HepG2 (cell line): ENCODE results near the gene ATP6V1C2. TPM values are rescaled to one million over a fixed set of nuclear protein-coding genes. Genes with fewer than 3 reads are reported as not detected.
"Not testable (repeated sequence)": the region's sequence is repeated elsewhere in the genome, so short reads cannot be mapped to it uniquely, and the experiment has no call there.

Source experiments
- ATAC-seq: fragments of 200-7000 bp; cut with Tn5 transposase; 3 replicates; pipeline ENCODE4 v1.9.1; 2020; ENCODE audit warnings: mild to moderate bottlenecking, moderate library complexity
- BruUV-seq: library from RNA; stranded (reverse); fragments of 400-500 nt; replicated peaks from 2 replicates; lab custom pipeline; 2021; lab: Mats Ljungman, UMichigan
- CTCF ChIA-PET: fragments of 300-600 bp; formaldehyde crosslinking; extraction: SDS; loops from one replicate; lab custom pipeline; 2021; ENCODE audit warnings: low total read pairs, inconsistent platforms, low intra/inter-chr PET ratio; lab: Yijun Ruan, JAX
- POLR2A ChIA-PET: fragments of 350-600 bp; sonication (Branson Sonifier 250); formaldehyde crosslinking; loops from one replicate; lab custom pipeline; 2020; ENCODE audit warnings: antibody characterized with exemption, inconsistent platforms; lab: Yijun Ruan, JAX
- DNase-seq: peaks from one replicate; pipeline ENCODE4 v3.0.0-alpha.2; 2015; ENCODE audit warnings: low spot score
- FAIRE-seq: peaks from 3 replicates; lab custom pipeline; 2011; peaks lifted over from hg19 to GRCh38; lab: Jason Lieb, UNC
- H2AFZ ChIP-seq: one replicate; pipeline ENCODE4 v1.6.1; 2011; ENCODE audit warnings: low read length, inconsistent platforms
- H3K27ac ChIP-seq: fragments of 300-600 bp; 3 replicates; pipeline ENCODE4 v1.8.0; 2011; ENCODE audit warnings: mixed run types, mild to moderate bottlenecking, mixed read lengths, low read length, inconsistent platforms; ENCODE audit not compliant: insufficient read depth; ENCODE audit errors: extremely low read length
- H3K27me3 ChIP-seq, 2 experiments: fragments of 200-600 bp in 1 of 2; 2 replicates in 1 of 2; 3 replicates in 1 of 2; pipeline versions ENCODE4 v1.6.0 to v1.8.0; 2011; ENCODE audit warnings: low read length in 2 of 2, mild to moderate bottlenecking in 2 of 2, moderate library complexity in 2 of 2, inconsistent platforms in 1 of 2; ENCODE audit not compliant: insufficient read depth in 2 of 2, control insufficient read depth in 1 of 2
- H3K36me3 ChIP-seq, 2 experiments: fragments of 200-600 bp in 1 of 2; replicated peaks in 1 of 2; 2 replicates in 1 of 2; 3 replicates in 1 of 2; pipeline versions ENCODE4 v1.5.1 to v1.8.0; 2011; ENCODE audit warnings: low read length in 2 of 2, inconsistent platforms in 1 of 2; ENCODE audit not compliant: insufficient read depth in 2 of 2, control insufficient read depth in 1 of 2
- H3K4me1 ChIP-seq: 2 replicates; pipeline ENCODE4 v1.5.1; 2012; ENCODE audit warnings: low read length, inconsistent platforms; ENCODE audit not compliant: insufficient read depth
- H3K4me2 ChIP-seq: 2 replicates; pipeline ENCODE4 v1.6.0; 2011; ENCODE audit warnings: low read depth, low read length, inconsistent platforms
- H3K4me3 ChIP-seq, 3 experiments: fragments of 200-600 bp in 1 of 3; sonication (generic), shearing (Covaris generic) in 1 of 3; replicated peaks in 1 of 3; 2 replicates each; pipeline ENCODE4 v1.5.1; 2011 to 2016; ENCODE audit warnings: low read length in 3 of 3, inconsistent platforms in 2 of 3, low read depth in 2 of 3, mild to moderate bottlenecking in 2 of 3, control low read depth in 1 of 3, mixed read lengths in 1 of 3; ENCODE audit not compliant: insufficient read depth in 1 of 3
- H3K79me2 ChIP-seq: one replicate; pipeline ENCODE4 v1.6.1; 2011; ENCODE audit warnings: low read length, inconsistent platforms; ENCODE audit not compliant: insufficient read depth
- H3K9ac ChIP-seq: 2 replicates; pipeline ENCODE4 v1.6.0; 2011; ENCODE audit warnings: mild to moderate bottlenecking, low read depth, low read length, inconsistent platforms; ENCODE audit not compliant: insufficient read depth
- H3K9me3 ChIP-seq: 2 replicates; pipeline ENCODE4 v1.5.1; 2012; ENCODE audit warnings: mild to moderate bottlenecking, low read length
- H4K20me1 ChIP-seq: 2 replicates; pipeline ENCODE4 v1.6.0; 2011; ENCODE audit warnings: inconsistent platforms, mild to moderate bottlenecking, low read length, moderate library complexity; ENCODE audit not compliant: insufficient read depth
- ATF6 ChIP-seq: sonication (generic); formaldehyde crosslinking; conservative IDR thresholded peaks from 2 replicates; pipeline ENCODE4 v1.4.0; 2020; ENCODE audit warnings: missing genetic modification reagents
- PRDM15 ChIP-seq: sonication (generic); formaldehyde crosslinking; IDR thresholded peaks from 2 replicates; pipeline ENCODE4 v1.4.0; 2020; ENCODE audit warnings: missing genetic modification reagents
- SRSF9 ChIP-seq: fragments of 200-400 bp; formaldehyde crosslinking; IDR thresholded peaks from 2 replicates; pipeline ENCODE4 v1.6.1; 2018; ENCODE audit warnings: borderline replicate concordance, mild to moderate bottlenecking, low read depth, low read length; ENCODE audit not compliant: insufficient read depth, poor library complexity, severe bottlenecking
- U2AF2 ChIP-seq: fragments of 200-400 bp; formaldehyde crosslinking; IDR thresholded peaks from 2 replicates; pipeline ENCODE4 v1.6.1; 2017; ENCODE audit warnings: low read depth, mild to moderate bottlenecking, low read length
- ZBTB1 ChIP-seq: sonication (generic); formaldehyde crosslinking; IDR thresholded peaks from 2 replicates; pipeline ENCODE4 v1.4.0; 2020; ENCODE audit warnings: missing genetic modification reagents, borderline replicate concordance
- ZNF121 ChIP-seq: sonication (generic); formaldehyde crosslinking; IDR thresholded peaks from 2 replicates; pipeline ENCODE4 v1.5.0; 2020; ENCODE audit warnings: mild to moderate bottlenecking, missing genetic modification reagents
- whole genome bisulfite sequencing: methylation state at CpG from one replicate; pipeline ENCODE4 v1.1.6; 2017; ENCODE audit warnings: low lambda C conversion rate; 5-methylcytosine and 5-hydroxymethylcytosine counted together
- in situ Hi-C: cut with HindIII; loops from 2 replicates; pipeline ENCODE4 v1.10.0; 2017; ENCODE audit warnings: low pct_unique_long_range_greater_than_20kb; ENCODE audit not compliant: extremely low pct_ligation_motif_present
- intact Hi-C: fragments of 100-400 bp; cut with micrococcal nuclease; formaldehyde crosslinking; loops from one replicate; pipeline ENCODE4 v1.10.0; 2022; ENCODE audit not compliant: unreplicated experiment
- polyA plus RNA-seq, 8 experiments: library from polyadenylated mRNA; depleted of rRNA in 3 of 8; stranded (reverse) in 7 of 8; unstranded in 1 of 8; fragments of >200 nt; fragmentation: Illumina TruSeq in 4 of 8; extraction: Trizol in 4 of 8; gene quantifications; 2 replicates each; pipeline versions ENCODE4 v1.2.1 to v1.2.3, GENCODE V29; 2011 to 2016; ENCODE audit warnings: low read depth in 4 of 8, missing spikeins in 1 of 8, mixed read lengths in 1 of 8; ENCODE audit not compliant: insufficient read depth in 1 of 8
- total RNA-seq, 5 experiments: library from RNA; depleted of rRNA; stranded (reverse); fragments of >200 nt; fragmentation: Illumina TruSeq; extraction: Trizol; gene quantifications; 2 replicates each; pipeline ENCODE4 v1.2.3, GENCODE V29; 2016; ENCODE audit warnings: low read depth in 1 of 5

The ATP6V1C2 gene
- total and polyA plus RNA-seq, 2 of the 13 experiments (the other 11 are each of a cell fraction or from before 2014, with no cell fraction given): 0.04 to 0.29 TPM

DNA sequence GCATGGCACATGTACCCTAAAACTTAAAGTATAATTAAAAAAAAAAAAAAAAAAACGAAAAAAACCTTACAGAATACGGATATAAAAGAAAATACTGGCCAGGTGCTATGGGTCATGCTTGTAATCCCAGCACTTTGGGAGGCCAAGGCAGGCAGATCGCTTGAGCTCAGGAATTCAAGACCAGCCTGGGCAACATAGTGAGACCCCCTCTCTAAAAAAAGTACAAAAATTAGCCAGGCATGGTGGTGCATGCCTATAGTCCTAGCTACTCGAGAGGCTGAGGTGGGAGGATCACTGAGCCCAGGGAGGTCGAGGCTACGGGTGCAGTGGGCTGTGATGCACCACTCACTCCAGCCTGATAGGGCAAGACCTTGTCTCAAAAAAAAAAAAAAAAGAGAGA, 84.6 kb downstream of the ATP6V1C2 start:
- Histone ChIP-seq H3K36me3 (peaks cover 5 to 32% of the 10 kb centered on the region in 2 experiments), H3K79me2 (peaks cover 83% of the 10 kb centered on the region), H3K4me1 (peaks cover 44% of the 10 kb centered on the region), H4K20me1 (peaks cover 61% of the 10 kb centered on the region)
- CTCF ChIA-PET, H3K27ac ChIP-seq, H3K9me3 ChIP-seq, H3K4me3 ChIP-seq, H2AFZ ChIP-seq, intact Hi-C loops, POLR2A ChIA-PET, H3K4me2 ChIP-seq, FAIRE-seq, ATAC-seq, BruUV-seq, H3K27me3 ChIP-seq, H3K9ac ChIP-seq, in situ Hi-C loops, DNase-seq: not testable (repeated sequence)
- TF ChIP-seq ZNF121 (CRISPR knock-in tag): peak; percentile 81
- 77% methylated on average over 6 of the region's 6 CpGs for WGBS

DNA sequence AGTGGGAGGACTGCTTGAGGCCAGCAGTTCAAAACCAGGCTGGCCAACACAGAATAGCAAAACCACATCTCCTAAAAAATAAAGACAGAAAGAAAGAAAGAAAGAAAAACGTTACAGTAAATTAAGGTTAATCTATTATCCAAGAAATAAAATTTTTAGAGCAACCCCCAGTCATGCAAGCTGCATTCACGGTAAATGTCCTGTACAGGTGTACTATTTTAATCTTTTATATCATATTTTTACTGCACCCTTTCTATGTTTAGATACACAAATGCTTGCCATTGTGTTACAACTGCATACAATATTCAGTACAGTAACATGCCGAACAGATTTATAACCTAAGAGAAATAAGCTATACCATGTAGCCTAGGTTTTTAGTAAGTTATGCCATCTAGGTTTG, 85.1 kb downstream of the ATP6V1C2 start:
- in situ Hi-C loops (no loop called here), intact Hi-C loops (no loop called here)
- Histone ChIP-seq H3K9me3 (no peaks in the 10 kb centered on the region), H3K9ac (no peak overlapping the region), H4K20me1 (peaks cover 64% of the 10 kb centered on the region), H2AFZ (no peak overlapping the region), H3K4me1 (peaks cover 49% of the 10 kb centered on the region), H3K36me3 (peaks cover 3 to 27% of the 10 kb centered on the region in 2 experiments), H3K27ac (no peak overlapping the region), H3K79me2 (peaks cover 83% of the 10 kb centered on the region), H3K27me3 (no peaks in the 10 kb centered on the region; a peak in 2 of 5 replicates), H3K4me3 (no peak overlapping the region), H3K4me2 (no peak overlapping the region)
- ChIA-PET CTCF (no interaction called here), POLR2A (no interaction called here)
- FAIRE-seq (no peak), DNase-seq (no peak), ATAC-seq (no peak)
- BruUV-seq: no TSS peak
- TF ChIP-seq U2AF2: peak; percentile 89; the same call in 1 of the 2 replicates
- peak; percentile 93 for TF ChIP-seq SRSF9
- no peak for TF ChIP-seq ZBTB1 (CRISPR knock-in tag)
- no peak for TF ChIP-seq ATF6 (CRISPR knock-in tag)
- no peak for TF ChIP-seq PRDM15 (CRISPR knock-in tag)
- WGBS: 91% methylated on average over 3 of the region's 3 CpGs
